ENCODE results near the gene ASIC4. TPM values are rescaled to one million over a fixed set of nuclear protein-coding genes. Genes with fewer than 3 reads are reported as not detected.

Gene ASIC4
- total and polyA plus RNA-seq, 2 of the 4 experiments (the other 2 are of a cell fraction), result 0.10 TPM; not detected in 1

- Histone ChIP-seq H2BK120ac (ENCODE audit: low read depth, low read length) (0 out of 2 replicates have a peak within 1 kb of the TSS, but pooled peaks have one; percentile 32), H3K4ac (ENCODE audit: low read depth, low read length) (peak within 1 kb of the TSS; percentile 35; the same call in 1 of the 2 replicates), H3K14ac (replicated peaks; ENCODE audit: low read depth, low read length) (peak within 1 kb of the TSS; percentile 76), H3K4me3 (ENCODE audit: insufficient read depth, low read depth, low read length) (peak within 1 kb of the TSS; percentile 86), H3K79me1 (ENCODE audit: low read depth in 1 of 2, low read length in 2 of 2) (peaks cover 6 to 31% of the 10 kb centered on the region in 2 experiments; a peak in 3 of 4 replicates), H2BK5ac (ENCODE audit: low read depth, low read length, poor library complexity, severe bottlenecking) (peak within 1 kb of the TSS; percentile 73), H2AK9ac (replicated peaks; ENCODE audit: low read depth, low read length, poor library complexity) (peak within 1 kb of the TSS; percentile 91), H3K18ac (ENCODE audit: low read depth, low read length) (no peak within 1 kb of the TSS), H4K91ac (ENCODE audit: insufficient read depth, low read depth, low read length) (no peak within 1 kb of the TSS), H2AK5ac (ENCODE audit: low read depth, low read length) (peak within 1 kb of the TSS; percentile 43; the same call in 1 of the 2 replicates), H2BK20ac (ENCODE audit: low read depth, low read length) (no peak within 1 kb of the TSS), H2BK15ac (ENCODE audit: low read depth, low read length) (no peak within 1 kb of the TSS; the same call in 2 of the 3 replicates), H3K9me1 (ENCODE audit: insufficient read depth, low read length) (peaks cover 2% of the 10 kb centered on the region; the same call in 1 of the 2 replicates), H3K27ac (ENCODE audit: insufficient read depth, low read length) (peak within 1 kb of the TSS; percentile 48), H3K9ac (ENCODE audit: low read depth, low read length) (peak within 1 kb of the TSS; percentile 81), H3K9me3 (ENCODE audit: control insufficient read depth, insufficient read depth, low read length) (no peaks in the 10 kb centered on the region), H4K8ac (ENCODE audit: low read depth in 2 of 2, low read length in 2 of 2) (peak within 1 kb of the TSS; percentile 22 to 56; a peak in 2 of 4 replicates), H3K4me1 (ENCODE audit: control insufficient read depth, insufficient read depth, low read length) (peaks cover 12% of the 10 kb centered on the region), H3K4me2 (ENCODE audit: low read depth, low read length) (peak within 1 kb of the TSS; percentile 76), H4K20me1 (ENCODE audit: insufficient read depth, low read length) (peaks cover 25% of the 10 kb centered on the region), H3K56ac (ENCODE audit: extremely low read depth, insufficient read depth, low read length) (no peak within 1 kb of the TSS), H3K36me3 (ENCODE audit: control insufficient read depth, insufficient read depth, low read length) (peaks cover 26% of the 10 kb centered on the region), H2AFZ (replicated peaks; ENCODE audit: low read length, poor library complexity) (peak within 1 kb of the TSS; percentile 97), H3K27me3 (ENCODE audit: control insufficient read depth, insufficient read depth, low read length) (no peaks in the 10 kb centered on the region), H3K23ac (ENCODE audit: low read depth, low read length) (peak within 1 kb of the TSS; percentile 59), H4K5ac (ENCODE audit: low read depth, low read length) (no peak within 1 kb of the TSS)
- intact Hi-C loops (cut with micrococcal nuclease), result loop anchor here (2.0 kb wide), 1 partner anchor 53 kb away; the partner anchor contains the start of gene STK11IP
- dilution Hi-C loops (cut with HindIII; ENCODE audit: low sequenced_read_pairs, unreplicated experiment), result no loop called here
- BruUV-seq (replicated peaks), result no TSS peak
- DNase-seq (peak; percentile 97), ATAC-seq (ENCODE audit: low read depth) (peak; percentile 89)
- POLR2A ChIA-PET (ENCODE audit: unreplicated experiment), result no interaction called here
- in situ Hi-C loops (cut with MboI; ENCODE audit: low sequenced_read_pairs), result no loop called here
- 0% methylated on average over 44 of the region's 75 CpGs; no CpG with 5 or more reads in 1 of the 2 experiments for WGBS, 2 experiments (ENCODE audit: extremely low coverage in 2 of 2, insufficient read length in 1 of 2)
- CTCF ChIA-PET, result interaction anchor here (1.3 kb wide), 1 partner anchor 16 kb away, joined by 8 read pairs; no protein-coding TSS in a partner anchor
- no peak for TF ChIP-seq RFX5 (IDR thresholded peaks at IDR 0.05; ENCODE audit: low read depth, low read length)
- no peak for TF ChIP-seq FOS (IDR thresholded peaks at IDR 0.05; ENCODE audit: low read depth, low read length)
- 0 out of 2 replicates have a peak, but pooled peaks have one; percentile 0 for TF ChIP-seq CTCF (conservative IDR thresholded peaks at IDR 0.05; ENCODE audit: low read depth, low read length)
- TF ChIP-seq ELK1 (IDR thresholded peaks at IDR 0.05; ENCODE audit: borderline replicate concordance, low read depth, low read length), result peak; percentile 64; the same call in 1 of the 2 replicates
- TF ChIP-seq NFE2L2 (IDR thresholded peaks at IDR 0.05; ENCODE audit: low read depth, low read length), result no peak
- TF ChIP-seq SMC3 (IDR thresholded peaks at IDR 0.05; ENCODE audit: low read depth, low read length), result no peak
- TF ChIP-seq POLR2A (IDR thresholded peaks at IDR 0.05; ENCODE audit: low read depth, low read length), result peak; percentile 75
- no peak for TF ChIP-seq CHD1 (IDR thresholded peaks at IDR 0.05; ENCODE audit: low read depth, low read length)
- TF ChIP-seq MAFK (IDR thresholded peaks at IDR 0.05; ENCODE audit: low read depth, low read length), result no peak
- TF ChIP-seq BHLHE40 (IDR thresholded peaks at IDR 0.05; ENCODE audit: low read depth, low read length), result peak; percentile 50; the same call in 1 of the 2 replicates
- TF ChIP-seq MXI1 (IDR thresholded peaks at IDR 0.05; ENCODE audit: borderline replicate concordance, low read depth, low read length), result peak; percentile 34; the same call in 1 of the 2 replicates
- no peak for TF ChIP-seq RCOR1 (IDR thresholded peaks at IDR 0.05; ENCODE audit: insufficient replicate concordance, low read length)
- peak; percentile 99 for TF ChIP-seq MAZ (IDR thresholded peaks at IDR 0.05; ENCODE audit: borderline replicate concordance, low read depth, low read length)
These were observed 29.5 kb downstream of the ASIC4 start, which contains the start of the genes CHPF and TMEM198 for GRCh38 chr2:219543596-219544358. Gene CHPF (minus strand): TSS chr2:219543809. CDS start chr2:219543538, 271 bp downstream. Gene TMEM198 (plus strand): TSS chr2:219544028. CDS start chr2:219544728, 700 bp downstream.
